Stimulated activated CD4-positive, alpha-beta T cell treated with anti-CD3 and anti-CD28 coated beads, TNF-alpha, amount 100 ng/mL, for 48 hours (primary cell): ENCODE results near the gene CERCAM.
"Not testable (repeated sequence)": the region's sequence is repeated elsewhere in the genome, so short reads cannot be mapped to it uniquely, and the experiment has no call there.

Experiments
- DNase-seq, 3 donors: peaks; one replicate each; pipeline ENCODE4 v3.0.0-alpha.2; 2020; ENCODE audit warnings: low read depth in 3 of 3

Gene CERCAM

GRCh38 chr9:128393145-128393775, 27.4 kb upstream of the CERCAM start:
- no peak for DNase-seq

- no peak for DNase-seq
Measured at GRCh38 chr9:128393970-128394369, 26.7 kb upstream of the CERCAM start.

GRCh38 chr9:128394379-128395168, 26.1 kb upstream of the CERCAM start:
- DNase-seq: no peak

- no peak for DNase-seq
Measured at GRCh38 chr9:128396970-128397613, 23.6 kb upstream of the CERCAM start.

GRCh38 chr9:128397831-128398230, 22.8 kb upstream of the CERCAM start:
- no peak for DNase-seq

GRCh38 chr9:128399861-128400260, 20.8 kb upstream of the CERCAM start:
- no peak for DNase-seq

GRCh38 chr9:128404560-128404959, 16.1 kb upstream of the CERCAM start:
- DNase-seq: no peak

GRCh38 chr9:128405077-128405779, 15.4 kb upstream of the CERCAM start:
- DNase-seq: no peak

- DNase-seq: no peak
Measured at GRCh38 chr9:128405780-128406171, 14.9 kb upstream of the CERCAM start.

- DNase-seq: no peak
Measured at GRCh38 chr9:128406848-128407391, 13.7 kb upstream of the CERCAM start.

GRCh38 chr9:128408963-128409431, 11.7 kb upstream of the CERCAM start:
- DNase-seq: no peak

GRCh38 chr9:128409450-128409849, 11.2 kb upstream of the CERCAM start:
- no peak for DNase-seq

- DNase-seq: no peak
Measured at GRCh38 chr9:128409978-128410377, 10.7 kb upstream of the CERCAM start.

- DNase-seq: no peak
Measured at GRCh38 chr9:128411364-128412119, 9.1 kb upstream of the CERCAM start.

GRCh38 chr9:128412120-128412790, 8.4 kb upstream of the CERCAM start:
- peak in 2 of 3 donors; percentile 22 to 34 for DNase-seq

- DNase-seq: not testable (repeated sequence)
Measured at GRCh38 chr9:128413728-128414127, 6.9 kb upstream of the CERCAM start.

- no peak for DNase-seq
Measured at GRCh38 chr9:128414461-128414860, 6.2 kb upstream of the CERCAM start.

GRCh38 chr9:128415281-128415680, 5.4 kb upstream of the CERCAM start:
- DNase-seq: no peak

- DNase-seq: no peak
Measured at GRCh38 chr9:128416014-128416413, 4.6 kb upstream of the CERCAM start.

- no peak for DNase-seq
Measured at GRCh38 chr9:128416432-128417019, 4.1 kb upstream of the CERCAM start.
